NCI-H1105 treated with DMSO at 0.1 percent for 48 hours (cell line): Measurements from ENCODE around the gene WASF3.
"Not testable (repeated sequence)": the region's sequence is repeated elsewhere in the genome, so short reads cannot be mapped to it uniquely, and the experiment has no call there.

ENCODE experiments used
- DNase-seq: peaks from one replicate; lab custom pipeline; 2025; lab: John Stamatoyannopoulos, UW

Gene WASF3

DNA sequence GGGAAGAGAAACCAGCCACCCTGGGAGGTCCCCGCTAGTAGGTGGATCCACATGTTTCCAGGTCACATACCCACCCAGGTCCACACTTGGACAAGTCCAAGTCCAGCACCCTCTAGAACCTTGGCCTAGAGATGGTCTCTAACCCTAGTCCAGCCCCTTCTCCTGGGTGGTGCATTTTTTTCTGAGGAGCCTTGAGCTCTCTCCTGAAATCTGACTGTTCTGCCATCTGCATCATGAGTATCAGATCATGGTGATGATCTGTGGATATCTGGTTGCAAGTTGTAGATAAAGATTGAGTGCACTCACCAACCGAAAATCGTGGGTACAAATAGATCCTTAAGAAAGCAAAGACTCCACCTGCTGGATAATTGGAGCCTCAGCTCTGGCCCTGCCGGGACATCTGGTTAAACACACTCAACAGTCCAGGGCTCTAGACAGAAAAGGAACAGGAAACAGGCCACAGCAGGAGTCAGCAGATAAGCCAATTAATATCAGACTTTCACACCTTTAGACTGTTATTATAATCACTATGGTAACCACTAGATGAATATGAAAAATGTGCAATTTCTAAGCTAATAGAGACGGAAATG is 162.0 kb downstream of the WASF3 start:
- no peak for DNase-seq

- no peak for DNase-seq
Measured at GRCh38 chr13:26721251-26722121, 164.0 kb downstream of the WASF3 start.

DNA sequence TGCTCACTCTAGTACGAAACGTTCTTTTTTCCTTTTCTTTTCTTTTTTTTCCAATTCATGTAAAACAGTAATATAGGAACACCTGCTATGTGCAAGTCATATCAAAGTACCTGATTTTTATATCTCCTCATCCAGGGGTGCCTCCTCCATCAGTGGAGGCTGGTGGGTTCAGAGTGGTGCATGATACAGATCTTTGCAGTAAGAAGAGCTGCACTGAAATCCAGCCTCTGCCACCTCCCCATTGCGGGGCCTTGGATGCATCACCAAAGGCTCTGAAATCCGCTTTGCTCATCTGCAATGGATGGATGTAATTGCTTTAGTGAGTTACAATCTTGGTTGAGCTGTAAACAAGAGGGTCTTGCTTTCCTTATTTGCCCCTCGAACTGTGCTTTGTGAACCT is 164.8 kb downstream of the WASF3 start:
- no peak for DNase-seq

DNA sequence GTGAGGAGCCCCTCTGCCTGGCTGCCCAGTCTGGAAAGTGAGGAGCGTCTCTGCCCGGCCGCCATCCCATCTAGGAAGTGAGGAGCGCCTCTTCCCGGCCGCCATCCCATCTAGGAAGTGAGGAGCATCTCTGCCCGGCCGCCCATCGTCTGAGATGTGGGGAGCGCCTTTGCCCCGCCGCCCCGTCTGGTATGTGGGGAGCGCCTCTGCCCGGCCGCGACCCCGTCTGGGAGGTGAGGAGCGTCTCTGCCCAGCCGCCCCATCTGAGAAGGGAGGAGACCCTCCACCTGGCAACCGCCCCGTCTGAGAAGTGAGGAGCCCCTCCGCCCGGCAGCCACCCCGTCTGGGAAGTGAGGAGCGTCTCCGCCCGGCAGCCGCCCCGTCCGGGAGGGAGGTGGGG is 166.1 kb downstream of the WASF3 start:
- not testable (repeated sequence) for DNase-seq

DNA sequence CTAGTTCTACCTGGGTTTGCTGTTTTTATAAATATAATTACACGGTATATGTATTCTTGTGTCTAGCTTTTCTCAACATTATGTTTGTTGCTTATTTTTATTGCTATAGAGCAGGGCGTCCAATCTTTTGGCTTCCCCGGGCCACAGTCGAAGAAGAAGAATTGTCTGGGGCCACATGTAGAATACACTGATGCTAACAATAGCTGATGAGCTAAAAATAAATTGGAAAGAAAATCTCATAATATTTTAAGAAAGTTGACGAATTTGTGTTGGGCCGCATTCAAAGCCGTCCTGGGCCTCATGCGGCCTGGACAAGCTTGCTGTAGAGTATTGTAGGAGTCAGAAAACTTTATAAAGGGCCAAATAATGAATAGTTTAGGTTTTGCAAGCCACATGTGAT is 169.2 kb downstream of the WASF3 start:
- DNase-seq = no peak

GRCh38 chr13:26727122-26727521 is 169.6 kb downstream of the WASF3 start:
- no peak for DNase-seq

DNA sequence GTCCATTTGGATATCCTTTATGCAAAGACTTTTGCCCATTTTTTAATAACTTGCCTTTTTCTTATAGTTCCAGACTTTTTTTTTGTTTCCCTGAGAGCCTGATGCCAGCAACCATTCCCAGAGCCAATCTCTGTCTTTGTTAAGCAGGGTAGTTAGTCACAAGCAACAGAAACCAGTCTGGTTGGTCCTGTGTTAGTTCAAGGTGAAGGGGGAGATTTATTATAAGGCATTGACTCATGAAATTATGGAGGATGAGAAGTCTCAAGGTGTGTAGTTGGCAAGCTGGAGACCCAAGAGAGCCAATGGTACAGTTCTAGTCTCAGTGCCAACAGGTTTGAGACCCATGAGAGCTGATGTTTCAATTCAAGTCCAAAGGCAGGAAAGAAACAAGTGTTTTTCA is 170.2 kb downstream of the WASF3 start:
- DNase-seq = no peak

DNA sequence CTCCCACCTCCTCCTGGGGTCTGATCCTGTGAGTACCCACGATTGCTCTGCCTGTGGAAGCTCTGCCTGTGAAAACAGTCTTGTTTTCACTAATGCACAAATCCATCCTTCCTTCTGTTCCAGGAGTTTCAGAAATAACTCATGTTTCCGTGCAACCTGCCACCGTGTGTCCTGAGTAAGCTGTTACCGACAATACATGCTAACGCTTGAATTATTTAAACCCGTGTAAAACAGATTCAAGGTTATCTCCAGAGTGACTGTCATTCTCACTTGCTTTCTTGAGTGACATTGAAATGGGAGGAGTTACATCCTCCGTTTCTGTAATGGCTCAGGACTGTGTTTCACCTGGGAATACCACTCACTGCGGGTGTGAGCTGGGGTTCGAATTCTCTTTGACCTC is 178.2 kb downstream of the WASF3 start:
- no peak for DNase-seq
